RPMI7951 (cell line): ENCODE results near the gene RIC3. TPM values are rescaled to one million over a fixed set of nuclear protein-coding genes. Genes with fewer than 3 reads are reported as not detected.

Experiments
- DNase-seq: peaks from one replicate; pipeline ENCODE4 v3.0.0-alpha.2; 2012; ENCODE audit warnings: low read depth
- total RNA-seq: library from RNA; depleted of rRNA; stranded (reverse); fragments of >200 nt; shearing (Covaris generic); gene quantifications from 2 replicates; pipeline ENCODE4 v1.2.3, GENCODE V29; 2014; rRNA removed

Gene RIC3
- total RNA-seq, 1 experiment from 2014 or later, result not detected

DNA sequence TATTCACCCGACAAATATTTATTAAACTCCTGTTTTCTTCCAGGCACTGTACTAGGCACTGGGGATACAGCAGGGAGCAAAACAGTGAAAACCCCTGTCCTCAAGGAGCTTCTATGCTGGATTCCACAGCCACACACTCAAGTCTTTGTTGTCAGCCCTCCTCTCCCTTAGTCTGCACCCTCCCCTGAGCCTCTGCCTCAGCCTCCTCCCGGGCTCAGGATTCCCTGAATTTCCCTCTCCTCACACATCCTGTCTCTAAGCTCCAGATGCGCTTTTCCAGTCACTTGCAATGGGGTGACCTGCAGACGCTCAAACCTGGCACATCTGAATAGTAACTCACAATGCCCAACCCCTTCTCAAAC lies 101.3 kb downstream of the RIC3 start:
- no peak for DNase-seq

DNA sequence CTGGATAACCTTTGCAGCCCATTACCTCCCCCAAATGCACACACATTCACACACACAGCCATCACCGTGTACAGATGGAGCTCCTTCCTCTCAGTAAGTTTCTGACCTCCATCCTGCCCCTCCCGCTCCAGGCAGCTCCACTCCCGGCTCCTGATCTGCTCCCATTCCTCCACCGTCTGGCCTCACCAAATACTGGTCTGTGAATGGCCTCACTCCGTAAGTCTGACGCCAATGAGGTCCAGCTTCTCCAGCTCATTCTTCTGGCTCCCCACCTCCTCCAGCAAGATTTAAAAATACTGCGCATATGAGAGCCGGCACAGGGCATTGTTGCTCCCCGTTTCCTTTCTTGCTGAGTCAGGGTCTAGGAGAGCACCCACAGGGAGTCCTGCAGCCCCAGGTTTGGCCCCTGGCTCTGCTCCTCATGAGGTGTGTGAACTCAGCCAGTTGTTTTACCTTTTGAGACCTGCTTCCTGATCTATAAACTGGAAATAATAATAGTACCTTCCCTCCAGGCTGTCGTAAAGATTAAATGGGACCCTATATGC lies 101.8 kb downstream of the RIC3 start:
- DNase-seq, result no peak

GRCh38 chr11:8066036-8066910 lies 102.6 kb downstream of the RIC3 start:
- no peak for DNase-seq

DNA sequence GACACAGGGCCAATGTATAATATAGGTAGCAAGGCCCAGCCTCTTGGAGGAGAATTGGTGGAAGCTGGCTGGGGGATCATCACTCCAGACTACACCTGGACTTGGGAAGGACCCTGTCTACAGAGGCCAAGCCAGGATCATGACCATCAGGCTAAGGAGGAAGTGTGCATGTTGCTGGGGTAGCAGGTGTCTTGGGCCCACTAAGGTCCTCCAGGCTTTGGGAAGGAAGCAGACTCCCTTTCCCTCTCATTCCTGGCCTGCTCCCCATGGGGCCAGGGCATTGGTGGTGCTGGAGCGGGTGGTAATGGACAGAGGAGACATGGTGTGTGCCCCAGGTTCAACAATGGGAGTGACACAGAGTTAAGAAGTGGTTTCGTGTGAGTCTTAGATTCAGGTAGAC lies 103.8 kb downstream of the RIC3 start:
- no peak for DNase-seq

DNA sequence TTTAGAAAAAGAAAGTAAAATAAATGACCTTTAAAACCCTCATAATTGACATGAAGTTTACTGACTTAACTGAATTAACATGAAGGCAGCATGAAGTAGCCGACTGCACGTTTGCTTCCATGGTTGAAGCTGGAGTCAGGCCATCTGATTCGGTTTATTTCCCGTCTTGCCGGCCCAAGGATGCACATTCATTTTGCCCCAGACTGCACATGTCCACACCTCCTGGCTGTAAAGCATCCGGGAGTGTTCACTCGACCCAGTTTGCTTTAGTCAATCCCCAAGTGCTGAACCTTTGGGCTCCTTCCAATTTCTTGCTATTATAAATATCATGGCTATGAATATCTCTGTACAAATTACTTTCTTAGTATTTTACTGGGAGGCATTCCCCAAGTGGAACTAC lies 105.5 kb downstream of the RIC3 start:
- no peak for DNase-seq

GRCh38 chr11:8062781-8063257 lies 106.0 kb downstream of the RIC3 start:
- no peak for DNase-seq

DNA sequence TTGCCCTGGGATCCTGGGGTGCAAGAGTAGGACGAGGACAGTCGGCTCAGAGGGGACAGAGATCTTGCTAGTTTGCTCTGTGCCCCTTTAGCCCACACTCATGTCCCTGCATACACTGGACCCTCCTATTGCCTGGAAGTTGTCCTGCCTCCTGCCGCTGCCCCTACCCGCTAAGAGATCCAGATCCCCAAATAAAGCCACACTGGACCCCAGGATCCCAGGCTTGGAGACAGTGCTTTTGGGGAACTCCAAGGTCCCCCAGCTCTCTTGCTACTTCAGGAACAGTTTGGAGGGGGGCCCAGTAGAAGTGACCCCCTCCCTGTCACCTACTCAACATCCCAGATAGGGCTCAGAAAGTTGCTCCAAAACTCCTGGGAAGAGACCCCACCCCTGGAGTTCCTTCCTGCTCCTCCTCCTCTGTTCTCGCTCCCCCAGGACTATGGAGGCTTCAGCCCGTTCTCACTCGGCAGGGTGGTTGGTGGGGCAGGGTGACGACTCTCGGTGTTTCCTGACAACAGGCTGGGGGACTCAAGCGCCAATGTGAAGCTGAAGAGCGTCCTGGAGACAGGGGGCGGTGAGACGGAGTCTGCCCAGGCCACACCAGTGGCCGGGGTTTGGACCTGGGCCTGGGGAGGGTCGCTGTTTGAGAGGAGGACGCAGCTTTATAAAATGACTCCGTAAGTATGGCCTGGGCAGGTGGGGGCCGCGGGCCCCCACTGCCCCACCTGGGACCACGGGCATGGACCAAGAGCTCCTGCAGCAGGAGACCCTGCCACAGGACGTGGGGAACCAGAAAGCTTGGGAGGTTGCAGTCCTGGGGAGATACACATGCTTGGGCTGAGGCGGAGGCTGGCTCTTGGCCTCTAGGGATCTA lies 107.0 kb downstream of the RIC3 start:
- DNase-seq, result no peak

DNA sequence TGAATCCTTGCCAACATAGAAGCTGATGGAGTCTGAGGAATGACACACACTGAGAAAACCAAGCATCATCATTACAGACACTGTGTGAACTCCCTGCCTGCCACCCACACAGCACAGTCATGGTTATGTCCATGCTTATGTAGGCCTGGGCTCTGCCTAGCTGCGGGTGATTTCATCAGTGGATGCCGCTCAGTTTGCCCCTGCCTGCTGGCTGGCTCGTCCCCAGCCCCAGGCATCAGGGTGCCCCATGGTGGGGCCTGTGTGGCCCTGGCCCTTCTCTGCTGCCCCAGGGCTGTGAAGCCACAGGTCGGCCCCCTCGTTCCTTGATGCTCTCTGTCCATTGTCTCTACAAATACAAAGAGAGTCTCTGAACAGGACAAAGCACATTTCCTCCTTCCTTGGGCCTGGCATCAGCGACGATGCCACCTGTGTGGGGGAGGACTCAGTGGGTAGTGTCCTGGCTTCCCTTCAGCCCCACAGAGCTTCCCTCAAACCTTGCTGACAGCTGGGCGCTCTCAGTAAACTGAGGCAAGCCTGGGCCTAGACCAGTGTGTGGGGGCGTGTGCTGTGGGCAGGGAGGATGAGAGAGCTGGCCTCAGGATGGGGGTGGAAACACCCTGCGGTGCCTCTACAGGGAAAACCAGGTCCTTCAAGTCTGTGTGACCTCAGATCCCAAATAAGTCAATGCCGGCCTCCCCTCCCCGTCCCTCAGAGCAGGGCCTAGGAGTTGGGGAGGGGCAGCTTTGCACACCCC lies 107.8 kb downstream of the RIC3 start:
- DNase-seq, result no peak

DNA sequence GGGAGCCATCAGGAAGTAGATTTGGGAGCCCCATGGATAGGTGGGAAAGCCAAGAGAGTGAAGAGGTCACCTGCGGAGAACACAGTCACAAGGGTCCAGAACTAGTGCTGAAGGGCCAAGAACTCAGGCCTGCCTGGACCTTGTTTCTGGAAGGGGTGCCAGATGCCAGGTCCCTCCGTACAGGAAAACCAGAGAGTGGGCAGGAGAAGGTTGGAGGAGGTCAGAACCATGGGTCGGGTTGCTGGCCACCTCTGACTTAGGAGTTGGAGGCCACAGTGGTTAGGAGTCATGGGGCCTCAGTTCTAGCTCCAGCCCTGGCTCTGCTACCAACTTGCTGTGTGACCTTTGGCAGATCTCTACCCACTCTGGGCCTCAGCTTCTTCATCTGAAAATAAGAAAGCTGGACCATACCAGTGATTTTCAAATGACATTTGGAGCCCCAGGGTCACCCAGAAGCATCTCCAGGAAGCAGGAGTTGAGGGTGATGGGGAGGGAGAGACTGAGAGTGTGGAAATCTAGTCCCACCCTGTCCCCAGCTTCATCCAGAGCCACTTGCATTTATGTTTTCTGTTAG lies 108.6 kb downstream of the RIC3 start:
- DNase-seq, result no peak

DNA sequence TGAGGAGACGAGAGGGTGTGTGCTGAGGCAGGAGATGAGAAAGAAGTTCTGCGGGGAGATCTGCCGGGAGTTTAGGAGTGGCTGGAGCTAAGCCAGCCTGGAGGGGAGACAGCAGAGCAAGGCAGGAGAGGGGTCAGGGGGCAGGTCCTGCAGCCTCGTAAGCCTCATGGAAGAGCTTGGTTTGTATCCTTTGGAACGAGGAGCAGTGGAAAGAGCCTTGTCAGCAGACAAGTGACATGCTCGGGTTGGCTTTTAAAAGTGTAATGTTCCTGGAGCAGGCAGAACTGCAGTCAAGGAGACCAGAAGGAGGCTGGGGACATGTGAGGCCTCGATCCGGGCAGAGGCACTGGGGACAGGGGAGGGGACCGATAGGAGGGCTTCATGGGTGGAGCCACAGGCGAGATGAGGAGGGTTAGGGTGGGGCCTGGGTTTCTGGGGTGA lies 109.2 kb downstream of the RIC3 start:
- DNase-seq, result no peak

- no peak for DNase-seq
These were observed 109.8 kb downstream of the RIC3 start for GRCh38 chr11:8059030-8059429.

- no peak for DNase-seq
These were observed 110.6 kb downstream of the RIC3 start for GRCh38 chr11:8058216-8058615.

GRCh38 chr11:8056810-8057463 lies 111.9 kb downstream of the RIC3 start:
- peak; percentile 16 for DNase-seq

Other genes with a start within 250 kb of the RIC3 start
- gene OR10A6, start 237.8 kb downstream of the RIC3 start, total RNA-seq, result not detected in 2 replicates
- not detected in 2 replicates for gene OR10A3, start 227.3 kb downstream of the RIC3 start, total RNA-seq
- gene NLRP10, start 203.6 kb downstream of the RIC3 start, total RNA-seq, result not detected in 2 replicates
- 207 and 216 TPM in 2 replicates for gene EIF3F, start 181.7 kb downstream of the RIC3 start, total RNA-seq
- under 0.01 and 0.10 TPM in 2 replicates for gene TUB, start 87.8 kb downstream of the RIC3 start, total RNA-seq
- gene LMO1, start 94.9 kb upstream of the RIC3 start, total RNA-seq, result not detected in 2 replicates